GM23338 (cell line): ENCODE results near the gene ROBO1. TPM values are rescaled to one million over a fixed set of nuclear protein-coding genes. Genes with fewer than 3 reads are reported as not detected.

Experiments used
- ATAC-seq: fragments of 200-7000 bp; cut with Tn5 transposase; 3 replicates; pipeline ENCODE4 v1.9.1; 2020
- DNase-seq: peaks from one replicate; pipeline ENCODE4 v3.0.0-alpha.2; 2015; ENCODE audit warnings: low spot score
- H2AFZ ChIP-seq: fragments of 200-600 bp; sonication (generic); 2 replicates; pipeline ENCODE4 v1.8.0; 2016; ENCODE audit warnings: antibody characterized with exemption, mild to moderate bottlenecking, moderate library complexity
- H3F3A ChIP-seq: fragments of 200-600 bp; sonication (generic); replicated peaks from 2 replicates; pipeline ENCODE4 v1.8.0; 2017; ENCODE audit warnings: antibody characterized with exemption, mixed run types, low read depth
- H3K27ac ChIP-seq: fragments of 200-600 bp; sonication (generic); 2 replicates; pipeline ENCODE4 v1.6.1; 2016; ENCODE audit warnings: low read depth
- H3K27me3 ChIP-seq: fragments of 200-600 bp; sonication (generic); 2 replicates; pipeline ENCODE4 v1.8.0; 2016; ENCODE audit warnings: mild to moderate bottlenecking, mixed run types, moderate library complexity; ENCODE audit not compliant: insufficient read depth
- H3K36me3 ChIP-seq: fragments of 200-600 bp; sonication (generic); 2 replicates; pipeline ENCODE4 v1.8.0; 2016; ENCODE audit warnings: mild to moderate bottlenecking; ENCODE audit not compliant: insufficient read depth
- H3K4me1 ChIP-seq: fragments of 200-600 bp; sonication (generic); 2 replicates; pipeline ENCODE4 v1.8.0; 2016; ENCODE audit warnings: mild to moderate bottlenecking, moderate library complexity; ENCODE audit not compliant: insufficient read depth
- H3K4me2 ChIP-seq: fragments of 200-600 bp; sonication (generic); 2 replicates; pipeline ENCODE4 v1.7.1; 2017; ENCODE audit warnings: mixed run types
- H3K4me3 ChIP-seq: fragments of 200-600 bp; sonication (generic); 2 replicates; pipeline ENCODE4 v1.6.1; 2016; ENCODE audit warnings: mixed run types
- H3K79me2 ChIP-seq: fragments of 200-600 bp; sonication (generic); replicated peaks from 2 replicates; pipeline ENCODE4 v1.8.0; 2017; ENCODE audit warnings: mild to moderate bottlenecking; ENCODE audit not compliant: insufficient read depth
- H3K9me2 ChIP-seq: fragments of 200-600 bp; sonication (generic); 2 replicates; pipeline ENCODE4 v1.8.0; 2017; ENCODE audit not compliant: insufficient read depth
- H4K20me1 ChIP-seq: fragments of 200-600 bp; sonication (generic); replicated peaks from 2 replicates; pipeline ENCODE4 v1.8.0; 2017; ENCODE audit warnings: mild to moderate bottlenecking; ENCODE audit not compliant: insufficient read depth
- H3K27ac Mint-ChIP-seq: 2 replicates; pipeline ENCODE4 v1.8.0; 2020; ENCODE audit warnings: inconsistent platforms, mild to moderate bottlenecking, moderate library complexity, mixed read lengths
- H3K27me3 Mint-ChIP-seq: 3 replicates; pipeline ENCODE4 v1.8.0; 2022; ENCODE audit warnings: low read depth, mild to moderate bottlenecking, moderate library complexity, mixed read lengths, inconsistent platforms; ENCODE audit not compliant: insufficient read depth, poor library complexity
- H3K36me3 Mint-ChIP-seq: 3 replicates; pipeline ENCODE4 v1.8.0; 2021; ENCODE audit warnings: low read depth, mild to moderate bottlenecking, inconsistent platforms, moderate library complexity, mixed read lengths
- H3K4me1 Mint-ChIP-seq: 3 replicates; pipeline ENCODE4 v1.8.0; 2020; ENCODE audit warnings: mild to moderate bottlenecking, inconsistent platforms, mixed read lengths
- H3K4me3 Mint-ChIP-seq: 3 replicates; pipeline ENCODE4 v1.8.0; 2021; ENCODE audit warnings: moderate library complexity, mild to moderate bottlenecking, inconsistent platforms, mixed read lengths
- H3K9me3 Mint-ChIP-seq: 3 replicates; pipeline ENCODE4 v1.8.0; 2020; ENCODE audit warnings: moderate library complexity, mild to moderate bottlenecking, inconsistent platforms, mixed read lengths
- CREB1 ChIP-seq: fragments of 250-450 bp; sonication (Bioruptor Pico); IDR thresholded peaks from 2 replicates; pipeline ENCODE4 v1.5.0; 2020; ENCODE audit warnings: low read depth, mild to moderate bottlenecking, moderate library complexity
- EZH2 ChIP-seq: fragments of 200-600 bp; sonication (generic); IDR thresholded peaks from one replicate; pipeline ENCODE4 v1.8.0; 2017; ENCODE audit warnings: antibody characterized with exemption, mild to moderate bottlenecking, low read depth; ENCODE audit not compliant: unreplicated experiment
- EZH2phosphoT487 ChIP-seq: fragments of 200-600 bp; sonication (generic); IDR thresholded peaks from one replicate; pipeline ENCODE4 v1.8.1; 2018; ENCODE audit warnings: antibody characterized with exemption; ENCODE audit not compliant: unreplicated experiment
- JUNB ChIP-seq: IDR thresholded peaks from one replicate; pipeline ENCODE4 v1.6.1; 2016; ENCODE audit warnings: antibody characterized with exemption; ENCODE audit not compliant: unreplicated experiment
- NANOG ChIP-seq: IDR thresholded peaks from 2 replicates; pipeline ENCODE4 v1.6.1; 2016; ENCODE audit warnings: antibody characterized with exemption, borderline replicate concordance
- POLR2AphosphoS5 ChIP-seq: IDR thresholded peaks from 2 replicates; pipeline ENCODE4 v1.6.1; 2016; ENCODE audit warnings: antibody characterized with exemption, low read depth
- STAT1 ChIP-seq: IDR thresholded peaks from one replicate; pipeline ENCODE4 v1.6.1; 2016; ENCODE audit warnings: antibody characterized with exemption; ENCODE audit not compliant: unreplicated experiment
- ZNF114 ChIP-seq: fragments of 250-450 bp; sonication (Bioruptor Pico); IDR thresholded peaks from 2 replicates; pipeline ENCODE4 v1.5.0; 2020; ENCODE audit warnings: mild to moderate bottlenecking, moderate library complexity
- ZNF331 ChIP-seq: fragments of 250-450 bp; sonication (Bioruptor Pico); IDR thresholded peaks from 2 replicates; pipeline ENCODE4 v1.5.0; 2020; ENCODE audit warnings: low read depth, mild to moderate bottlenecking, moderate library complexity
- polyA plus RNA-seq: library from polyadenylated mRNA; unstranded; fragments of >200 nt; fragmentation: Nextera tagmentation; extraction: Ambion mirVana; gene quantifications from 2 replicates; pipeline ENCODE4 v1.2.1, GENCODE V29; 2016
- total RNA-seq: library from RNA; depleted of rRNA; stranded (reverse); fragments of >200 nt; shearing (Covaris generic); gene quantifications from 2 replicates; pipeline ENCODE4 v1.2.3, GENCODE V29; 2014
- TF ChIP-seq, protein P1 (sequence below): fragments of 250-450 bp; sonication (Bioruptor Pico); IDR thresholded peaks from 2 replicates; pipeline ENCODE4 v1.5.0; 2020; ENCODE audit warnings: mild to moderate bottlenecking, moderate library complexity
- TF ChIP-seq, protein P2 (sequence below), 2 experiments: fragments of 200-600 bp in 1 of 2; sonication (generic) in 1 of 2; conservative IDR thresholded peaks; 2 replicates each; pipeline versions ENCODE4 v1.5.1 to v1.6.1; 2016 to 2017; ENCODE audit warnings: antibody characterized with exemption in 2 of 2, low read depth in 2 of 2, mild to moderate bottlenecking in 2 of 2, moderate library complexity in 1 of 2
- TF ChIP-seq, protein P3 (sequence below): IDR thresholded peaks from one replicate; pipeline ENCODE4 v1.6.1; 2018; ENCODE audit warnings: antibody characterized with exemption; ENCODE audit not compliant: unreplicated experiment

Gene ROBO1
- total and polyA plus RNA-seq, 2 experiments from 2014 or later, result 19.2 to 78.3 TPM

DNA sequence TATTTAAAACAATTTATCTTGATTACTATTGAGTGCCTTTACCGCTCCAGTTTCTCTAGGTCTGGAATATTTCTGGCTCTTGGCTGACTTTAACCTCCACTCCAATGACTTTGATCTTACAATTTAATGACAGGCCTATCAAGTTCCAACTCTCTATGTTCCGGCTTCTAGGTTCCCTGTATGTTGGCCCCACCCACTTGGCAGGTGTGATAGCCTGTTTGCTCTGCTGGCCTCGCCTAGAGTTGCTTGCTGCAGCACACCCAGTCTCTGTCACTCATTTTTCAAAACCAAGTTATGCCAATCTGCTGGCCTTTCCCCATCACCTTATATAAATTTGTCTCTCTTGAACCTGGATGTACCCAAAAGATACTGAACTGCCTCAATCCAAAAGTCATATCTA, 428.0 kb downstream of the ROBO1 start:
- Histone ChIP-seq H3K79me2 (no peaks in the 10 kb centered on the region), H3K36me3 (no peaks in the 10 kb centered on the region; the same call in 1 of the 2 replicates), H3K4me3 (no peak overlapping the region), H3K27me3 (no peaks in the 10 kb centered on the region), H3F3A (no peaks in the 10 kb centered on the region), H3K4me2 (no peak overlapping the region), H3K4me1 (no peaks in the 10 kb centered on the region), H4K20me1 (no peaks in the 10 kb centered on the region), H3K27ac (no peak overlapping the region), H2AFZ (no peak overlapping the region), H3K9me2 (peaks cover 8% of the 10 kb centered on the region; the same call in 1 of the 2 replicates)
- Mint-ChIP-seq H3K27ac (no peak overlapping the region), H3K36me3 (peaks cover 23% of the 10 kb centered on the region; the same call in 2 of the 3 replicates), H3K4me1 (peaks cover 6% of the 10 kb centered on the region; the same call in 2 of the 3 replicates), H3K9me3 (peaks cover 23% of the 10 kb centered on the region), H3K4me3 (no peak overlapping the region), H3K27me3 (no peaks in the 10 kb centered on the region)
- no peak for DNase-seq
- no peak for ATAC-seq
- no peak for TF ChIP-seq ZNF331 (CRISPR knock-in tag)
- TF ChIP-seq ZNF114 (CRISPR knock-in tag), result no peak
- TF ChIP-seq, protein P1, sequence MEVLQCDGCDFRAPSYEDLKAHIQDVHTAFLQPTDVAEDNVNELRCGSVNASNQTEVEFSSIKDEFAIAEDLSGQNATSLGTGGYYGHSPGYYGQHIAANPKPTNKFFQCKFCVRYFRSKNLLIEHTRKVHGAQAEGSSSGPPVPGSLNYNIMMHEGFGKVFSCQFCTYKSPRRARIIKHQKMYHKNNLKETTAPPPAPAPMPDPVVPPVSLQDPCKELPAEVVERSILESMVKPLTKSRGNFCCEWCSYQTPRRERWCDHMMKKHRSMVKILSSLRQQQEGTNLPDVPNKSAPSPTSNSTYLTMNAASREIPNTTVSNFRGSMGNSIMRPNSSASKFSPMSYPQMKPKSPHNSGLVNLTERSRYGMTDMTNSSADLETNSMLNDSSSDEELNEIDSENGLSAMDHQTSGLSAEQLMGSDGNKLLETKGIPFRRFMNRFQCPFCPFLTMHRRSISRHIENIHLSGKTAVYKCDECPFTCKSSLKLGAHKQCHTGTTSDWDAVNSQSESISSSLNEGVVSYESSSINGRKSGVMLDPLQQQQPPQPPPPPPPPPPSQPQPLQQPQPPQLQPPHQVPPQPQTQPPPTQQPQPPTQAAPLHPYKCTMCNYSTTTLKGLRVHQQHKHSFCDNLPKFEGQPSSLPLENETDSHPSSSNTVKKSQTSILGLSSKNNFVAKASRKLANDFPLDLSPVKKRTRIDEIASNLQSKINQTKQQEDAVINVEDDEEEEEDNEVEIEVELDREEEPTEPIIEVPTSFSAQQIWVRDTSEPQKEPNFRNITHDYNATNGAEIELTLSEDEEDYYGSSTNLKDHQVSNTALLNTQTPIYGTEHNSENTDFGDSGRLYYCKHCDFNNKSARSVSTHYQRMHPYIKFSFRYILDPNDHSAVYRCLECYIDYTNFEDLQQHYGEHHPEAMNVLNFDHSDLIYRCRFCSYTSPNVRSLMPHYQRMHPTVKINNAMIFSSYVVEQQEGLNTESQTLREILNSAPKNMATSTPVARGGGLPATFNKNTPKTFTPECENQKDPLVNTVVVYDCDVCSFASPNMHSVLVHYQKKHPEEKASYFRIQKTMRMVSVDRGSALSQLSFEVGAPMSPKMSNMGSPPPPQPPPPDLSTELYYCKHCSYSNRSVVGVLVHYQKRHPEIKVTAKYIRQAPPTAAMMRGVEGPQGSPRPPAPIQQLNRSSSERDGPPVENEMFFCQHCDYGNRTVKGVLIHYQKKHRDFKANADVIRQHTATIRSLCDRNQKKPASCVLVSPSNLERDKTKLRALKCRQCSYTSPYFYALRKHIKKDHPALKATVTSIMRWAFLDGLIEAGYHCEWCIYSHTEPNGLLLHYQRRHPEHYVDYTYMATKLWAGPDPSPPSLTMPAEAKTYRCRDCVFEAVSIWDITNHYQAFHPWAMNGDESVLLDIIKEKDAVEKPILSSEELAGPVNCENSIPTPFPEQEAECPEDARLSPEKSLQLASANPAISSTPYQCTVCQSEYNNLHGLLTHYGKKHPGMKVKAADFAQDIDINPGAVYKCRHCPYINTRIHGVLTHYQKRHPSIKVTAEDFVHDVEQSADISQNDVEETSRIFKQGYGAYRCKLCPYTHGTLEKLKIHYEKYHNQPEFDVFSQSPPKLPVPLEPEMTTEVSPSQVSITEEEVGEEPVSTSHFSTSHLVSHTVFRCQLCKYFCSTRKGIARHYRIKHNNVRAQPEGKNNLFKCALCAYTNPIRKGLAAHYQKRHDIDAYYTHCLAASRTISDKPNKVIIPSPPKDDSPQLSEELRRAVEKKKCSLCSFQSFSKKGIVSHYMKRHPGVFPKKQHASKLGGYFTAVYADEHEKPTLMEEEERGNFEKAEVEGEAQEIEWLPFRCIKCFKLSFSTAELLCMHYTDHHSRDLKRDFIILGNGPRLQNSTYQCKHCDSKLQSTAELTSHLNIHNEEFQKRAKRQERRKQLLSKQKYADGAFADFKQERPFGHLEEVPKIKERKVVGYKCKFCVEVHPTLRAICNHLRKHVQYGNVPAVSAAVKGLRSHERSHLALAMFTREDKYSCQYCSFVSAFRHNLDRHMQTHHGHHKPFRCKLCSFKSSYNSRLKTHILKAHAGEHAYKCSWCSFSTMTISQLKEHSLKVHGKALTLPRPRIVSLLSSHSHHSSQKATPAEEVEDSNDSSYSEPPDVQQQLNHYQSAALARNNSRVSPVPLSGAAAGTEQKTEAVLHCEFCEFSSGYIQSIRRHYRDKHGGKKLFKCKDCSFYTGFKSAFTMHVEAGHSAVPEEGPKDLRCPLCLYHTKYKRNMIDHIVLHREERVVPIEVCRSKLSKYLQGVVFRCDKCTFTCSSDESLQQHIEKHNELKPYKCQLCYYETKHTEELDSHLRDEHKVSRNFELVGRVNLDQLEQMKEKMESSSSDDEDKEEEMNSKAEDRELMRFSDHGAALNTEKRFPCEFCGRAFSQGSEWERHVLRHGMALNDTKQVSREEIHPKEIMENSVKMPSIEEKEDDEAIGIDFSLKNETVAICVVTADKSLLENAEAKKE, result no peak
- TF ChIP-seq JUNB, result no peak
- no peak for TF ChIP-seq CREB1 (CRISPR knock-in tag)
- no peak for TF ChIP-seq EZH2
- TF ChIP-seq EZH2phosphoT487, result no peak
- TF ChIP-seq NANOG, result no peak
- TF ChIP-seq, protein P2, sequence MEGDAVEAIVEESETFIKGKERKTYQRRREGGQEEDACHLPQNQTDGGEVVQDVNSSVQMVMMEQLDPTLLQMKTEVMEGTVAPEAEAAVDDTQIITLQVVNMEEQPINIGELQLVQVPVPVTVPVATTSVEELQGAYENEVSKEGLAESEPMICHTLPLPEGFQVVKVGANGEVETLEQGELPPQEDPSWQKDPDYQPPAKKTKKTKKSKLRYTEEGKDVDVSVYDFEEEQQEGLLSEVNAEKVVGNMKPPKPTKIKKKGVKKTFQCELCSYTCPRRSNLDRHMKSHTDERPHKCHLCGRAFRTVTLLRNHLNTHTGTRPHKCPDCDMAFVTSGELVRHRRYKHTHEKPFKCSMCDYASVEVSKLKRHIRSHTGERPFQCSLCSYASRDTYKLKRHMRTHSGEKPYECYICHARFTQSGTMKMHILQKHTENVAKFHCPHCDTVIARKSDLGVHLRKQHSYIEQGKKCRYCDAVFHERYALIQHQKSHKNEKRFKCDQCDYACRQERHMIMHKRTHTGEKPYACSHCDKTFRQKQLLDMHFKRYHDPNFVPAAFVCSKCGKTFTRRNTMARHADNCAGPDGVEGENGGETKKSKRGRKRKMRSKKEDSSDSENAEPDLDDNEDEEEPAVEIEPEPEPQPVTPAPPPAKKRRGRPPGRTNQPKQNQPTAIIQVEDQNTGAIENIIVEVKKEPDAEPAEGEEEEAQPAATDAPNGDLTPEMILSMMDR (conservative IDR thresholded peaks at IDR 0.05; ENCODE audit: low read depth in 2 of 2), result no peak
- TF ChIP-seq, protein P3, sequence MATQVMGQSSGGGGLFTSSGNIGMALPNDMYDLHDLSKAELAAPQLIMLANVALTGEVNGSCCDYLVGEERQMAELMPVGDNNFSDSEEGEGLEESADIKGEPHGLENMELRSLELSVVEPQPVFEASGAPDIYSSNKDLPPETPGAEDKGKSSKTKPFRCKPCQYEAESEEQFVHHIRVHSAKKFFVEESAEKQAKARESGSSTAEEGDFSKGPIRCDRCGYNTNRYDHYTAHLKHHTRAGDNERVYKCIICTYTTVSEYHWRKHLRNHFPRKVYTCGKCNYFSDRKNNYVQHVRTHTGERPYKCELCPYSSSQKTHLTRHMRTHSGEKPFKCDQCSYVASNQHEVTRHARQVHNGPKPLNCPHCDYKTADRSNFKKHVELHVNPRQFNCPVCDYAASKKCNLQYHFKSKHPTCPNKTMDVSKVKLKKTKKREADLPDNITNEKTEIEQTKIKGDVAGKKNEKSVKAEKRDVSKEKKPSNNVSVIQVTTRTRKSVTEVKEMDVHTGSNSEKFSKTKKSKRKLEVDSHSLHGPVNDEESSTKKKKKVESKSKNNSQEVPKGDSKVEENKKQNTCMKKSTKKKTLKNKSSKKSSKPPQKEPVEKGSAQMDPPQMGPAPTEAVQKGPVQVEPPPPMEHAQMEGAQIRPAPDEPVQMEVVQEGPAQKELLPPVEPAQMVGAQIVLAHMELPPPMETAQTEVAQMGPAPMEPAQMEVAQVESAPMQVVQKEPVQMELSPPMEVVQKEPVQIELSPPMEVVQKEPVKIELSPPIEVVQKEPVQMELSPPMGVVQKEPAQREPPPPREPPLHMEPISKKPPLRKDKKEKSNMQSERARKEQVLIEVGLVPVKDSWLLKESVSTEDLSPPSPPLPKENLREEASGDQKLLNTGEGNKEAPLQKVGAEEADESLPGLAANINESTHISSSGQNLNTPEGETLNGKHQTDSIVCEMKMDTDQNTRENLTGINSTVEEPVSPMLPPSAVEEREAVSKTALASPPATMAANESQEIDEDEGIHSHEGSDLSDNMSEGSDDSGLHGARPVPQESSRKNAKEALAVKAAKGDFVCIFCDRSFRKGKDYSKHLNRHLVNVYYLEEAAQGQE, result no peak
- TF ChIP-seq POLR2AphosphoS5, result no peak
- no peak for TF ChIP-seq STAT1
